ENCODE results near the gene TKTL1.
A peak's percentile ranks its signal among the peaks of the same experiment; 100 is the strongest.

The TKTL1 gene

GRCh38 chrX:154371789-154372300 is 76.2 kb downstream of the TKTL1 start:
- H3K4me3 ChIP-seq, result peak overlapping the region; percentile 56 to 74 (median 64)

GRCh38 chrX:154372612-154373022 is 77.0 kb downstream of the TKTL1 start:
- Histone ChIP-seq H3K4me3 (peak overlapping the region in 5 of 7 experiments; percentile 36 to 74 (median 70)), H3K27ac (peak overlapping the region in 17 of 21 experiments; percentile 20 to 98 (median 83))

More at GRCh38 chrX:154371789-154372300, 76.2 kb downstream of the TKTL1 start:
- peak overlapping the region in 20 of 21 experiments; percentile 42 to 98 (median 83) for H3K27ac ChIP-seq

GRCh38 chrX:154373340-154374306 is 78.0 kb downstream of the TKTL1 start:
- Histone ChIP-seq H3K27ac (peak overlapping the region in 20 of 21 experiments; percentile 15 to 98 (median 75)), H3K4me3 (peak overlapping the region; percentile 32 to 74 (median 37))

GRCh38 chrX:154374313-154375155 is 78.9 kb downstream of the TKTL1 start, which contains the start of gene FLNA:
FLNA (minus strand) TSS chrX:154374634; CDS start chrX:154371245, 3,389 bp downstream.
- Histone ChIP-seq H3K27ac (peak within 1 kb of the TSS in 20 of 21 experiments; percentile 15 to 98 (median 74)), H3K4me3 (peak within 1 kb of the TSS; percentile 32 to 74 (median 37))

GRCh38 chrX:154375156-154375504 is 79.5 kb downstream of the TKTL1 start:
- H3K27ac ChIP-seq, result peak overlapping the region in 14 of 21 experiments; percentile 57 to 95 (median 74)

GRCh38 chrX:154376774-154377173 is 81.2 kb downstream of the TKTL1 start:
- no peak overlapping the region for H3K4me3 ChIP-seq
- peak overlapping the region in 4 of 21 experiments; percentile 46 to 97 (median 74) for H3K27ac ChIP-seq

More at GRCh38 chrX:154375156-154375504, 79.5 kb downstream of the TKTL1 start:
- H3K4me3 ChIP-seq, result peak overlapping the region in 6 of 7 experiments; percentile 32 to 74 (median 38)

- Histone ChIP-seq H3K27ac (peak overlapping the region; percentile 84 to 97 (median 92)), H3K4me3 (peak overlapping the region; percentile 33 to 45 (median 39))
These were observed 82.6 kb downstream of the TKTL1 start for GRCh38 chrX:154378059-154378798.

GRCh38 chrX:154378799-154379568 is 83.4 kb downstream of the TKTL1 start, which contains the start of gene EMD:
EMD (plus strand) TSS chrX:154379295; CDS start chrX:154379485, 190 bp downstream.
- Histone ChIP-seq H3K4me3 (peak within 1 kb of the TSS; percentile 56 to 84 (median 68)), H3K27ac (peak within 1 kb of the TSS; percentile 89 to 100 (median 97))

GRCh38 chrX:154379569-154379951 is 84.0 kb downstream of the TKTL1 start:
- Histone ChIP-seq H3K27ac (peak overlapping the region; percentile 89 to 100 (median 97)), H3K4me3 (peak overlapping the region; percentile 56 to 84 (median 68))

Measured in skin epidermis (tissue), 12 donors.